Heart left ventricle (tissue), 16 donors: Measurements from ENCODE around the gene PTPRE. TPM values are rescaled to one million over a fixed set of nuclear protein-coding genes. Genes with fewer than 3 reads are reported as not detected.

ENCODE experiments used
- ATAC-seq, 4 donors: fragments of 200-7000 bp; cut with Tn5 transposase; one replicate each; pipeline ENCODE4 v1.9.1; 2020 to 2022; ENCODE audit warnings: moderate library complexity in 4 of 4, mild to moderate bottlenecking in 3 of 4, moderate number of reproducible peaks in 1 of 4
- DNase-seq, 5 donors: peaks; one replicate each; pipeline ENCODE4 v3.0.0-alpha.2; 2020
- H3K27ac ChIP-seq, 12 donors: fragments of 200-600 bp; sonication (generic) in 4 of 12; one replicate each; pipeline versions ENCODE4 v1.5.0 to v1.8.0; 2016 to 2022; ENCODE audit warnings: mild to moderate bottlenecking in 2 of 12
- H3K27me3 ChIP-seq, 9 donors: fragments of 200-600 bp; sonication (generic) in 2 of 9; one replicate each; pipeline versions ENCODE4 v1.5.1 to v1.8.0; 2016 to 2022; ENCODE audit warnings: mild to moderate bottlenecking in 3 of 9
- H3K36me3 ChIP-seq, 9 donors: fragments of 200-600 bp; sonication (generic) in 2 of 9; one replicate each; pipeline versions ENCODE4 v1.5.0 to v1.8.0; 2018 to 2022; ENCODE audit warnings: mild to moderate bottlenecking in 2 of 9
- H3K4me1 ChIP-seq, 12 donors: fragments of 200-600 bp; sonication (generic) in 4 of 12; one replicate each; pipeline versions ENCODE4 v1.5.0 to v1.8.0; 2016 to 2022; ENCODE audit warnings: mild to moderate bottlenecking in 3 of 12
- H3K4me3 ChIP-seq, 12 donors: fragments of 200-600 bp; sonication (generic) in 4 of 12; one replicate each; pipeline versions ENCODE4 v1.5.0 to v1.8.0; 2017 to 2022; ENCODE audit warnings: mild to moderate bottlenecking in 9 of 12, moderate library complexity in 4 of 12
- H3K9me3 ChIP-seq, 12 donors: fragments of 200-600 bp; sonication (generic) in 4 of 12; one replicate each; pipeline versions ENCODE4 v1.5.0 to v1.8.0; 2016 to 2022; ENCODE audit warnings: mild to moderate bottlenecking in 1 of 12
- POLR2A ChIP-seq, 2 donors: fragments of 450-650 bp; IDR thresholded peaks; one replicate each; pipeline ENCODE4 v1.6.1; 2017; ENCODE audit warnings: antibody characterized with exemption in 2 of 2, mild to moderate bottlenecking in 2 of 2, moderate library complexity in 2 of 2
- WGBS, 4 donors: extraction: QIAGEN DNeasy Blood & Tissue Kit in 2 of 4; methylation state at CpG; one replicate each; pipeline versions ENCODE4 v1.1.5 to v1.1.7; 2013 to 2018; 5-methylcytosine and 5-hydroxymethylcytosine counted together
- intact Hi-C, 10 donors: fragments of 100-400 bp; cut with DNase I; formaldehyde crosslinking; loops; one replicate each; pipeline versions ENCODE4 v1.11.1 to v1.14.2; 2022
- polyA plus RNA-seq, 2 donors: library from polyadenylated mRNA; stranded (reverse); fragments of 200-250 nt; gene quantifications; one replicate each; pipeline ENCODE4 v1.2.3, GENCODE V29; 2013
- total RNA-seq, 9 donors: library from RNA; depleted of rRNA in 2 of 9; stranded (reverse); fragments of >200 nt in 2 of 9; fragmentation: NEBNext Ultra II Directional in 3 of 9; extraction: Animal tissue kit (Norgen Biotek cat#: 25700) in 3 of 9; gene quantifications; one replicate each; pipeline versions ENCODE4 v1.1.0 to v1.2.4, GENCODE V29; 2016 to 2023
- TF ChIP-seq, protein P1 (sequence below), 12 donors: fragments of 200-600 bp; sonication (generic) in 4 of 12; IDR thresholded peaks; one replicate each; pipeline versions ENCODE4 v1.5.0 to v1.8.0; 2018 to 2022; ENCODE audit warnings: antibody characterized with exemption in 12 of 12, mild to moderate bottlenecking in 5 of 12
- donor health status: ischemic (EF 13 %, LVEDD 7.1; RV severe dilation, severe dysfunction).
- donor health status: healthy with polysubstance abuse.
- donor health status: DM: no; HTN: yes; CAD: no.
- donor health status: DM: no; HTN: no; CAD: no.
- donor health status: ischemic (EF 25% LVEDD 6.9; RV normal size, moderate dysfunction).
- donor health status: ischemic (EF 25% LVEDD 5.7; RV mildly dilated, moderate dysfunction).
- donor health status: healthy.
- donor health status: DM: yes; HTN: yes; CAD: no.
- donor health status: ischemic (EF 35%, LVEDD 5.7; RV mildly dilated, moderate dysfunction).
- donor health status: nonischemic (EF 11% LVEDD 7.7; RV severe dilation, severe dysfunction).
- donor health status: DM: yes; HTN: yes; CAD: no.
- donor health status: PGD.
- donor health status: ischemic (EF 29% LVEDD 5.4; RV normal size, mild dysfunction).
- donor health status: nonischemic (EF 23%, LVEDD 6.1; RV moderate dilation, normal function).

The PTPRE gene
- total and polyA plus RNA-seq, 11 donors: 6.9 to 55.0 (median 24.1) TPM

DNA sequence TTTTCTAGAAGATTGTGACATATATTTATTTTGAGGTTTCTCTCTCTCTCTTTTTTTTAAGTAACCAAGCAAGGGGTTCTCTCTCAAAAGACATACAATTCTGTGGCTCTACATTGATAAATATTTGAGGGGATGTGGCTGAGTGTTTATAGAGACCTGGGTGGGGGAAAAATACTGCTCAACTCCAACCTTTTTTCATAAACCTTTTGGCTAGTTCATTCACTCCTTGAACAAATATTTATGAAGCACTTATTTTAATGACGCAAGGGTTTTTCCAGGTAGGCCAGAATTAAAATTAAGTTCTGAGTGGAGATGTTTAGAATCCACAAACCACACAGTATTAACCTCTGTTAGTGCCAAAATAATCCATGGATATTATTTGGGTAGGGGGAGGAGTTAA, 100.2 kb downstream of the PTPRE start:
- ATAC-seq (no peak), DNase-seq (no peak)
- H3K27ac ChIP-seq: no peak overlapping the region
- no peaks in the 10 kb centered on the region for H3K36me3 ChIP-seq
- TF ChIP-seq POLR2A (IDR thresholded peaks at IDR 0.05): no peak
- TF ChIP-seq, protein P1, sequence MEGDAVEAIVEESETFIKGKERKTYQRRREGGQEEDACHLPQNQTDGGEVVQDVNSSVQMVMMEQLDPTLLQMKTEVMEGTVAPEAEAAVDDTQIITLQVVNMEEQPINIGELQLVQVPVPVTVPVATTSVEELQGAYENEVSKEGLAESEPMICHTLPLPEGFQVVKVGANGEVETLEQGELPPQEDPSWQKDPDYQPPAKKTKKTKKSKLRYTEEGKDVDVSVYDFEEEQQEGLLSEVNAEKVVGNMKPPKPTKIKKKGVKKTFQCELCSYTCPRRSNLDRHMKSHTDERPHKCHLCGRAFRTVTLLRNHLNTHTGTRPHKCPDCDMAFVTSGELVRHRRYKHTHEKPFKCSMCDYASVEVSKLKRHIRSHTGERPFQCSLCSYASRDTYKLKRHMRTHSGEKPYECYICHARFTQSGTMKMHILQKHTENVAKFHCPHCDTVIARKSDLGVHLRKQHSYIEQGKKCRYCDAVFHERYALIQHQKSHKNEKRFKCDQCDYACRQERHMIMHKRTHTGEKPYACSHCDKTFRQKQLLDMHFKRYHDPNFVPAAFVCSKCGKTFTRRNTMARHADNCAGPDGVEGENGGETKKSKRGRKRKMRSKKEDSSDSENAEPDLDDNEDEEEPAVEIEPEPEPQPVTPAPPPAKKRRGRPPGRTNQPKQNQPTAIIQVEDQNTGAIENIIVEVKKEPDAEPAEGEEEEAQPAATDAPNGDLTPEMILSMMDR (IDR thresholded peaks at IDR 0.05): no peak
- intact Hi-C loops: no loop called here
- no peaks in the 10 kb centered on the region for H3K27me3 ChIP-seq
- no peak overlapping the region for H3K4me3 ChIP-seq
- H3K4me1 ChIP-seq: peaks cover 0 to 55% (median 25%) of the 10 kb centered on the region in 12 donors
- no peaks in the 10 kb centered on the region for H3K9me3 ChIP-seq
- 91 to 100% (median 97%) methylated on average over 1 of the region's 1 CpG for WGBS, 4 donors

DNA sequence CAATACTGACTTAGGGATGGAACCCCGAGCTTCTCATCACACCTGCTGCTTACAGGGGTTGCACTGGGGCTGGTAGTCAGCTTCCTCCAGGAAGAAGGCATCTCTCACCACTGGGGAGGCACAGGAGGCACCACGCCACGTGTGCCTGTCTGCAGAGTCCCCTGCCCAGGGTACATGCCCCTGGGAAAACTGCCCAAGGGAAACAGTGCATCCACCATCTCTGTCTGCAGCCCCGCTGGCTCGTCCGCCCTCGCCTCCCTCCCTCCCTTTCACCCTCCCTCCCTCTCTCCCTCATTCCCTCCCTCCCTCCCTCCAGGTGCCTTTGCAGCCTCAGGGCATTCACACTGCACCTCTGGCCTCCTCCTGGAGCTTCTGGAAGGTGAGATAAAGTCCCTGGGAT, 101.1 kb downstream of the PTPRE start:
- no peak for TF ChIP-seq POLR2A (IDR thresholded peaks at IDR 0.05)
- TF ChIP-seq, protein P1 (IDR thresholded peaks at IDR 0.05): no peak
- intact Hi-C loops: no loop called here
- 73 to 88% (median 84%) methylated on average over 6 to 7 of the region's 7 CpGs for WGBS, 4 donors
- Histone ChIP-seq H3K36me3 (no peaks in the 10 kb centered on the region), H3K27ac (no peak overlapping the region), H3K4me3 (no peak overlapping the region), H3K4me1 (peaks cover 0 to 46% (median 23%) of the 10 kb centered on the region in 12 donors), H3K27me3 (no peaks in the 10 kb centered on the region), H3K9me3 (no peaks in the 10 kb centered on the region)
- no peak for DNase-seq
- ATAC-seq: no peak

- Histone ChIP-seq H3K27ac (peak overlapping the region in 8 of 12 donors; percentile 20 to 78 (median 50)), H3K36me3 (no peaks in the 10 kb centered on the region), H3K4me3 (no peak overlapping the region), H3K4me1 (peaks cover 0 to 39% (median 21%) of the 10 kb centered on the region in 12 donors), H3K27me3 (no peaks in the 10 kb centered on the region), H3K9me3 (no peaks in the 10 kb centered on the region)
- TF ChIP-seq, protein P1 (IDR thresholded peaks at IDR 0.05): no peak
- no peak for TF ChIP-seq POLR2A (IDR thresholded peaks at IDR 0.05)
- ATAC-seq (peak in 3 of 4 donors; percentile 14 to 49 (median 38)), DNase-seq (no peak)
- 80 to 90% (median 87%) methylated on average over 8 of the region's 8 CpGs for WGBS, 4 donors
- intact Hi-C loops: no loop called here
Measured at GRCh38 chr10:128008521-128009250, 101.8 kb downstream of the PTPRE start.

- Histone ChIP-seq H3K9me3 (no peaks in the 10 kb centered on the region), H3K4me3 (no peak overlapping the region), H3K36me3 (no peaks in the 10 kb centered on the region), H3K4me1 (peaks cover 0 to 33% (median 17%) of the 10 kb centered on the region in 12 donors), H3K27me3 (no peaks in the 10 kb centered on the region), H3K27ac (peak overlapping the region in 10 of 12 donors; percentile 20 to 78 (median 50))
- ATAC-seq: peak; percentile 22 to 69 (median 56)
- TF ChIP-seq, protein P1 (IDR thresholded peaks at IDR 0.05): no peak
- no peak for TF ChIP-seq POLR2A (IDR thresholded peaks at IDR 0.05)
- intact Hi-C loops: loop anchor here in 9 of 10 donors (2.0 to 10.0 kb wide), 8 partner anchors 55 to 295 kb away; partner anchors contain the start of gene PTPRE (in 2 of the 9)
- peak in 2 of 5 donors; percentile 48 to 57 for DNase-seq
- WGBS, 4 donors: 45 to 51% (median 49%) methylated on average over 13 to 14 of the region's 14 CpGs
Measured at GRCh38 chr10:128009372-128010126, 102.6 kb downstream of the PTPRE start.
